Hepatocyte (in vitro differentiated cells): ENCODE measurements around the gene RHOT1.

Source experiments
- CTCF ChIP-seq: fragments of 200-600 bp; sonication (generic); IDR thresholded peaks from 2 replicates; pipeline ENCODE4 v1.5.1; 2016; ENCODE audit warnings: antibody characterized with exemption, mild to moderate bottlenecking; ENCODE audit not compliant: poor library complexity
- EZH2 ChIP-seq: fragments of 200-600 bp; sonication (generic); IDR thresholded peaks from 2 replicates; pipeline ENCODE4 v1.6.1; 2016; ENCODE audit warnings: antibody characterized with exemption, mild to moderate bottlenecking, borderline replicate concordance
- EZH2phosphoT487 ChIP-seq: fragments of 200-600 bp; sonication (generic); IDR thresholded peaks from one replicate; pipeline ENCODE4 v1.6.1; 2018; ENCODE audit warnings: antibody characterized with exemption, mild to moderate bottlenecking, low read depth, moderate library complexity; ENCODE audit not compliant: unreplicated experiment, severe bottlenecking

DNA sequence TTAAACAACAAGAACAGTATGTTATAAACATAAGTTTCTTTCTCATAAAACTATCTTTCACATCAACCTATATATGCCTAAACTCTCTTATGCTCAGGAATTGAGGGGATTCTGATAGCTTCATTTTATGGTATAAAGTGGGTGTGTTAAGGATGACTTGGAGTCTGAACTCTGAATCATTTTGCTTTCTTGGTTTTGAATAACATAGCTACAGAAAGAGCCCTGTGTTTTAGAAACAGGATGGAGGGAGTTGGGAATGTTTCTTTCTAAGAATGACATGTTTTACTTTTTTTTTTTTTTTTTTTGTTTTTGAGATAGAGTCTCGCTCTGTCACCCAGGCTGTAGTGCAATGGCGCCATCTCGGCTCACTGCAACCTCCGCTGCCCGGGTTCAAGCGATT is 50.1 kb downstream of the RHOT1 start:
- TF ChIP-seq CTCF (no peak), EZH2phosphoT487 (no peak), EZH2 (no peak)
